HepG2 (cell line): ENCODE results near the gene TPX2. TPM values are rescaled to one million over a fixed set of nuclear protein-coding genes. Genes with fewer than 3 reads are reported as not detected.

Source experiments
- AHR ChIP-seq: IDR thresholded peaks from 2 replicates; pipeline ENCODE4 v1.6.1; 2018; ENCODE audit warnings: missing genetic modification reagents, missing compliant biosample characterization
- AKNA ChIP-seq: sonication (generic); formaldehyde crosslinking; IDR thresholded peaks from 2 replicates; pipeline ENCODE4 v1.4.0; 2020; ENCODE audit warnings: missing genetic modification reagents, borderline replicate concordance
- GTF3A ChIP-seq: sonication (generic); formaldehyde crosslinking; conservative IDR thresholded peaks from 2 replicates; pipeline ENCODE4 v1.4.0; 2020; ENCODE audit warnings: mild to moderate bottlenecking, missing genetic modification reagents
- KAT2B ChIP-seq: fragments of 150-350 bp; IDR thresholded peaks from 2 replicates; pipeline ENCODE4 v1.6.1; 2014; ENCODE audit warnings: low read depth, low read length, borderline replicate concordance
- PCBP2 ChIP-seq: fragments of 200-400 bp; formaldehyde crosslinking; optimal IDR thresholded peaks from 2 replicates; pipeline ENCODE3; 2018; ENCODE audit warnings: low read length, low read depth; ENCODE audit not compliant: poor library complexity, severe bottlenecking
- SCMH1 ChIP-seq: sonication (generic); formaldehyde crosslinking; IDR thresholded peaks from 2 replicates; pipeline ENCODE4 v1.9.0; 2021; ENCODE audit warnings: missing genetic modification reagents, mild to moderate bottlenecking, borderline replicate concordance
- ZBTB10 ChIP-seq: sonication (generic); formaldehyde crosslinking; IDR thresholded peaks from 2 replicates; pipeline ENCODE4 v1.4.0; 2020; ENCODE audit warnings: missing genetic modification reagents, borderline replicate concordance
- ZBTB4 ChIP-seq: sonication (generic); formaldehyde crosslinking; IDR thresholded peaks from 2 replicates; pipeline ENCODE4 v1.4.0; 2020; ENCODE audit warnings: missing genetic modification reagents, mild to moderate bottlenecking, borderline replicate concordance
- ZBTB43 ChIP-seq: sonication (generic); formaldehyde crosslinking; conservative IDR thresholded peaks from 2 replicates; pipeline ENCODE4 v1.4.0; 2020; ENCODE audit warnings: missing genetic modification reagents
- ZNF280B ChIP-seq: sonication (generic); formaldehyde crosslinking; IDR thresholded peaks from 2 replicates; pipeline ENCODE4 v1.5.0; 2020; ENCODE audit warnings: missing genetic modification reagents, mild to moderate bottlenecking, borderline replicate concordance
- ZNF550 ChIP-seq: sonication (generic); formaldehyde crosslinking; IDR thresholded peaks from 2 replicates; pipeline ENCODE4 v1.4.0; 2020; ENCODE audit warnings: mild to moderate bottlenecking, missing genetic modification reagents, borderline replicate concordance
- polyA plus RNA-seq, 8 experiments: library from polyadenylated mRNA; depleted of rRNA in 3 of 8; stranded (reverse) in 7 of 8; unstranded in 1 of 8; fragments of >200 nt; fragmentation: Illumina TruSeq in 4 of 8; extraction: Trizol in 4 of 8; gene quantifications; 2 replicates each; pipeline versions ENCODE4 v1.2.1 to v1.2.3, GENCODE V29; 2011 to 2016; ENCODE audit warnings: low read depth in 4 of 8, missing spikeins in 1 of 8, mixed read lengths in 1 of 8; ENCODE audit not compliant: insufficient read depth in 1 of 8
- total RNA-seq, 5 experiments: library from RNA; depleted of rRNA; stranded (reverse); fragments of >200 nt; fragmentation: Illumina TruSeq; extraction: Trizol; gene quantifications; 2 replicates each; pipeline ENCODE4 v1.2.3, GENCODE V29; 2016; ENCODE audit warnings: low read depth in 1 of 5

TPX2 gene
- total and polyA plus RNA-seq, 2 of the 13 experiments (the other 11 are each of a cell fraction or from before 2014, with no cell fraction given), result 34.3 to 124 TPM

GRCh38 chr20:31721408-31722256 lies 17.5 kb upstream of the TPX2 start (continued):
- TF ChIP-seq AKNA (peak; percentile 73; the same call in 1 of the 2 replicates), ZBTB43 (0 out of 2 replicates have a peak, but pooled peaks have one; percentile 25), AHR (CRISPR knock-in tag) (peak; percentile 71; the same call in 1 of the 2 replicates), GTF3A (CRISPR knock-in tag) (no peak), ZNF550 (CRISPR knock-in tag) (peak; percentile 58; the same call in 1 of the 2 replicates), SCMH1 (no peak), PCBP2 (no peak), KAT2B (no peak), ZNF280B (peak; percentile 65; the same call in 1 of the 2 replicates), ZBTB10 (CRISPR knock-in tag) (peak; percentile 57; the same call in 1 of the 2 replicates), ZBTB4 (no peak; the same call in 1 of the 2 replicates)
